HG02623 (cell line): Measurements from ENCODE around the gene SULT1A4.
"Not testable (repeated sequence)": the region's sequence is repeated elsewhere in the genome, so short reads cannot be mapped to it uniquely, and the experiment has no call there.

Experiments
- ATAC-seq: cut with Tn5 transposase; IDR thresholded peaks from one replicate; pipeline ENCODE4 v1.9.1; 2021; ENCODE audit warnings: moderate library complexity; ENCODE audit not compliant: unreplicated experiment

The SULT1A4 gene

GRCh38 chr16:29459706-29460646, at the start of gene SULT1A4:
Gene SULT1A4 (plus strand): TSS chr16:29459913. CDS start chr16:29461386, 1,473 bp downstream.
- ATAC-seq = not testable (repeated sequence)

- ATAC-seq = not testable (repeated sequence)
These were observed 36.1 kb upstream of the SULT1A4 start for GRCh38 chr16:29423587-29423986.

- not testable (repeated sequence) for ATAC-seq
These were observed 34.3 kb upstream of the SULT1A4 start for GRCh38 chr16:29425390-29425789.

GRCh38 chr16:29453754-29454153, 6.0 kb upstream of the SULT1A4 start:
- ATAC-seq = not testable (repeated sequence)

- peak; percentile 79 for ATAC-seq
These were observed 5.4 kb upstream of the SULT1A4 start, which contains the start of the genes BOLA2 and SLX1B for GRCh38 chr16:29454269-29454668. Gene BOLA2 (minus strand): TSS chr16:29454351. CDS start chr16:29454253, 98 bp downstream. Gene SLX1B (plus strand): TSS chr16:29454533.

GRCh38 chr16:29454828-29455227, 4.9 kb upstream of the SULT1A4 start:
- peak; percentile 52 for ATAC-seq

- ATAC-seq = not testable (repeated sequence)
These were observed 2.1 kb upstream of the SULT1A4 start for GRCh38 chr16:29457660-29458059.

- not testable (repeated sequence) for ATAC-seq
These were observed 926 bp downstream of the SULT1A4 start for GRCh38 chr16:29460647-29461030.

GRCh38 chr16:29465985-29466824, 6.5 kb downstream of the SULT1A4 start:
- ATAC-seq = not testable (repeated sequence)

GRCh38 chr16:29466904-29467303, 7.2 kb downstream of the SULT1A4 start:
- ATAC-seq = not testable (repeated sequence)

- ATAC-seq = not testable (repeated sequence)
These were observed 8.1 kb downstream of the SULT1A4 start for GRCh38 chr16:29467654-29468366.

GRCh38 chr16:29469660-29470059, 9.9 kb downstream of the SULT1A4 start:
- not testable (repeated sequence) for ATAC-seq

GRCh38 chr16:29472065-29472464, 12.4 kb downstream of the SULT1A4 start:
- ATAC-seq = not testable (repeated sequence)

GRCh38 chr16:29482276-29482675, 22.6 kb downstream of the SULT1A4 start:
- ATAC-seq = not testable (repeated sequence)

GRCh38 chr16:29506308-29506707, 46.6 kb downstream of the SULT1A4 start, which contains the start of gene NPIPB12:
Gene NPIPB12 (minus strand): TSS chr16:29506408.
- ATAC-seq = not testable (repeated sequence)
